GM18505 (cell line): ENCODE measurements around the gene HNRNPR.
"Not testable (repeated sequence)": the region's sequence is repeated elsewhere in the genome, so short reads cannot be mapped to it uniquely, and the experiment has no call there.

Experiments
- ATAC-seq: cut with Tn5 transposase; IDR thresholded peaks from one replicate; pipeline ENCODE4 v1.9.1; 2021; ENCODE audit not compliant: unreplicated experiment
- POLR2A ChIP-seq: IDR thresholded peaks from 4 replicates; pipeline ENCODE4 v1.6.1; 2011; ENCODE audit warnings: borderline replicate concordance; ENCODE audit not compliant: insufficient read depth, insufficient read length; ENCODE audit errors: extremely low read depth

HNRNPR gene

DNA sequence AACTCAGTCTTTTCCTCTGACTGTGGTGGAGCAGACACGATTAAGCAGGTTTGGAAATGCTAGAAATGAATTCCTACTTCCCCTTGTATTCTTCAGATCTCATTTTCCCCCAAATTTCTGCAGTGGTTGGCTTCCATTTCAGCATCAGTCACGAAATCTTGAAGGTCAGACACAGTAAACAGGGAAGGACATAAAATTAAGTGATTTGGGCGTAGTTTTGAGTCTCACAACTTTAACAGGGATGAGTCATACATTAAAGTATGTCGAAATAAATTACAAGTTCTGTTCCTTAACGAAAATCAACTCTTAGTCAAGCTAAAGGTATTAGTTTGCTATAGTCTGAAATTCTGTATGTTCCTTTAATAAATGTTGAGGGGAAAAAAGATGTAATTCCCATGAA lies 61.1 kb downstream of the HNRNPR start:
- no peak for TF ChIP-seq POLR2A
- no peak for ATAC-seq

DNA sequence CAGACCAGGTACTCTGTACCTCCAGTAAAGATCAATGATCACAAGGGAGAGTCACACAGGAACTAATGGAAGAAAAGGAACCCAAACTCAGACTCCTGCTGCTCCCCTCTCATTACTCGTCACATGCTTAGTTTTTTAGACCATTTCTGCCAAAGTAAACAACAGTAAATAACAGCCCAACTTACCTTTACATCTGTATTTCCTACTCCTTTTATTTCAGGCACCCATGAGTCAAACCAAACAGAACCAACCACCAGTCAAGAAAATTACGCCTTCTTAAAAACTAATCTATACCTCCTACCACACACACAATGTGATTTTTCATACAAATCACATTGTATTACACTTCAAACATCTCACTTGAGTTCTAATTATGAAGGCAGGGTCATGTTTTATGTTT lies 65.4 kb downstream of the HNRNPR start:
- ATAC-seq, result no peak
- no peak for TF ChIP-seq POLR2A

DNA sequence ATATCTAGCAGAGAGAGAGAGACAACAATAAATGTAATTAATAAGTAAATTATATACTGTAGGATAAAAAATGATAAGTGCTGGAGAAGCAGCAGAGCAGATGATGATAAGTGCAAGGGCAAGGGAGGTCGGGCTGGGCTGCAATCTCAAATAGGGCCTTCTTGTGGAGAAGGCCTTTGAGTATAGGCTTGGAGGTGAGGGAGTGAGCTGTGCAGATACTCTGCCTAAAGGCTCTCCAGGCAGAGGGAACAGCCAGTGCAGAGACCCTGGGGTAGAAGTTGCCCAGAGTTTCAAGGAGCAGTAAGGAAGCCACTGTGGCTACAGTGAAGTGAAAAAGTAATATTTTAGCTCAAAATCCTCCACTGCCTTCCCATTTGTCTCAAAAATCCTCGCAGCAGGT lies 67.6 kb downstream of the HNRNPR start:
- no peak for TF ChIP-seq POLR2A
- no peak for ATAC-seq

DNA sequence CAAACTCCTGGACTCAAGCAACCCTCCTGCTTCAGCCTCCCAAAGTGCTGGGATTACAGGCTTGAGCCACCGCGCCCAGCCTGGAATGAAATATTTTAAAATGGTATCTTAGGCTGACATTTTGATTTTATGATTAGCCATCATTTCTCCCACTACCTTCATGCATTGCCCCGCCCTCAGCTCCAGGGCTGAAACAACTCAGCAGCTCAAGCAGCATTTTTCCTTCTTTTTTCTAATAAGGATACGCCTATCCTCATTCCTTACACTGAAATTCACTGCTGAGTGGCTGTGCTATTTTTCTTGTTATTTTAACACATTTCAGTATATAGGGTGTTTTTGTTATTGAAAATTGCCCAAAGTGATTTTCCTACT lies 70.0 kb downstream of the HNRNPR start:
- TF ChIP-seq POLR2A, result no peak
- no peak for ATAC-seq

DNA sequence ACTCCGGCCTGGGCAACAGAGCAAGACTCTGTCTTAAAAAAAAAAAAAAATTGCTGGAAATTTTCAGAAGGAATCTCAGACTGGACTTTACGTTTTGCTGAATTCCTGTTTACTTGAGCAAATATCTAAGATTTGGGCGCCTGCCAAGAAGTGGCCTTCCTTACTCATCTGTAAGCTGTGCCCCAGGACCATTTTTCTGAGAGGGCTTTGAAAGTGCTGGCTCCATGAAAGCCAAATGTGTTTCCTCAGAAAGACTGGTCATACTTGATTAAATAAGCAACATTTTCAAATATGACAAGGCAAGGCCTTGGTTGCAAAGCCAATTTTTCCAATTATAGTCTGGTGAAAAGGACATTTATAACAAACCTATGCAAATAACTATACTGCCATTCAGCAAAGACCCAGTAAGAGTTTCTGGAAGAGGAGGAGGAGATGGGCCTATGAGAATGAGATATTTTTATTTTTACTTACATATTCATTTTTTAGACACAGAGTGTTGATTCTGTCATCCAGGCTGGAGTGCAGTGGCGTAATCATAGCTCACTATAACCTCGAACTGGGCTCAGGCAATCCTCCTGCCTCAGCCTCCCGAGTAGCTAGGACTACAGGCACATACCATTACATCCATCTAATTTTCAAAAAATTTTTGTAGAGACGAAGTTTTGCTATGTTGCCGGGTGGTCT lies 70.5 kb downstream of the HNRNPR start:
- no peak for TF ChIP-seq POLR2A
- ATAC-seq, result no peak

DNA sequence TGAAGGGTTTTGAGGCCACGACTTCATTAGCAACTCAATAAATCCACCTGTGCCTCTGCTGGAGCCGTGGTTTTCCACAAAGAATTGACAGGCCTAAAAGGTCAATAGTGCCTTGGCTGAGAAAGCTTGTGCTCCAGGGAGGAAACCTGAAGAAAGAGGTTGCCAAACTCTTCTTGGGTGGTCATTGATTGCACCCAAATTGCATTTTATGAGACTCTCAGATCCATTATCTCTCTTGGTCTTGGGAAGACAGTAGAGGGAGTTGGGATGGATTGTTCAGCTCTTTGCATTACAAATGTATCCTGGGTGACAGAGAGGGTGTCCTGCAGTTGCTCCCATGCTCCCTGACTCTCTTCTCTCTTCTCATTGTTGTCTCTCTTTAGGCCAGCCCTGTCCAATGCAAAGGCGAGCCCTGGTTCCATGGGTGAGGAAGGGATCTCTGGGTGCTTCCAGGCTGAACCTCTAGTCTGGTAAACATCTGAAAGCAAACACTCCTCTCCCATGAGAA lies 80.7 kb downstream of the HNRNPR start:
- TF ChIP-seq POLR2A, result no peak
- ATAC-seq, result no peak

DNA sequence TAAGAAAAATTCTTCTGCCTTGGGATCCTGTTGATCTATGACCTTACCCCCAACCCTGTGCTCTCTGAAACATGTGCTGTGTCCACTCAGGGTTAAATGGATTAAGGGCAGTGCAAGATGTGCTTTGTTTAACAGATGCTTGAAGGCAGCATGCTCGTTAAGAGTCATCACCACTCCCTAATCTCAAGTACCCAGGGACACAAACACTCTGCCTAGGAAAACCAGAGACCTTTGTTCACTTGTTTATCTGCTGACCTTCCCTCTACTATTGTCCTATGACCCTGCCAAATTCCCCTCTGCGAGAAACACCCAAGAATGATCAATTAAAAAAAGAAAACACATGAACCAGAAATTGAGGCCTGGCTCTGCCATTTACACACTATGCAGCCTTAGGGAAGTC lies 86.0 kb downstream of the HNRNPR start:
- not testable (repeated sequence) for ATAC-seq

DNA sequence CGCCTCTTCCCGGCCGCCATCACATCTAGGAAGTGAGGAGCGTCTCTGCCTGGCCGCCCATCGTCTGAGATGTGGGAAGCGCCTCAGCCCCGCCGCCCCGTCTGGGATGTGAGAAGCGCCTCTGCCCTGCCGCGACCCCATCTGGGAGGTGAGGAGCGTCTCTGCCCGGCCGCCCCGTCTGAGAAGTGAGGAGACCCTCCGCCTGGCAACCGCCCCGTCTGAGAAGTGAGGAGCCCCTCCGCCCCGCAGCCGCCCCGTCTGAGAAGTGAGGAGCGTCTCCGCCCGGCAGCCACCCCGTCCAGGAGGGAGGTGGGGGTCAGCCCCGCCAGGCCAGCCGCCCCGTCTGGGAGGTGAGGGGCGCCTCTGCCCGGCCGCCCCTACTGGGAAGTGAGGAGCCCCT lies 86.7 kb downstream of the HNRNPR start:
- ATAC-seq, result not testable (repeated sequence)
